ENCODE measurements around the gene RASEF. TPM values are rescaled to one million over a fixed set of nuclear protein-coding genes. Genes with fewer than 3 reads are reported as not detected.

The RASEF gene
- total and polyA plus RNA-seq, 8 donors = 6.6 to 26.7 (median 9.3) TPM

GRCh38 chr9:83071626-83072025 is 8.7 kb upstream of the RASEF start:
- ATAC-seq (no peak), DNase-seq (no peak)
- TF ChIP-seq CTCF (IDR thresholded peaks at IDR 0.05) = no peak
- Histone ChIP-seq H3K27me3 (no peaks in the 10 kb centered on the region), H3K4me1 (no peaks in the 10 kb centered on the region), H3K9me3 (no peaks in the 10 kb centered on the region), H3K4me3 (no peak overlapping the region), H3K27ac (no peak overlapping the region), H3K36me3 (no peaks in the 10 kb centered on the region)
- intact Hi-C loops (cut with DNase I) = no loop called here

- DNase-seq (no peak), ATAC-seq (no peak)
- Histone ChIP-seq H3K27ac (no peak overlapping the region), H3K4me1 (no peaks in the 10 kb centered on the region), H3K4me3 (no peak overlapping the region), H3K27me3 (peaks cover 0 to 6% of the 10 kb centered on the region in 2 donors), H3K9me3 (no peaks in the 10 kb centered on the region), H3K36me3 (no peaks in the 10 kb centered on the region)
- intact Hi-C loops (cut with DNase I) = no loop called here
- TF ChIP-seq CTCF (IDR thresholded peaks at IDR 0.05) = no peak
Observed at GRCh38 chr9:83070261-83070660, 7.3 kb upstream of the RASEF start.

GRCh38 chr9:83069651-83070050 is 6.7 kb upstream of the RASEF start:
- H3K4me1 ChIP-seq = no peaks in the 10 kb centered on the region
- H3K4me3 ChIP-seq = no peak overlapping the region
- intact Hi-C loops (cut with DNase I) = no loop called here
- no peak overlapping the region for H3K27ac ChIP-seq
- TF ChIP-seq CTCF (IDR thresholded peaks at IDR 0.05) = no peak
- no peaks in the 10 kb centered on the region for H3K36me3 ChIP-seq
- H3K9me3 ChIP-seq = no peaks in the 10 kb centered on the region
- peaks cover 0 to 13% of the 10 kb centered on the region in 2 donors for H3K27me3 ChIP-seq
- ATAC-seq (no peak), DNase-seq (no peak)

- ATAC-seq = no peak
Observed at GRCh38 chr9:83068414-83068813, 5.5 kb upstream of the RASEF start.

GRCh38 chr9:83067579-83067978 is 4.6 kb upstream of the RASEF start:
- no peak for TF ChIP-seq CTCF (IDR thresholded peaks at IDR 0.05)
- Histone ChIP-seq H3K4me3 (no peak overlapping the region), H3K27ac (no peak overlapping the region), H3K27me3 (peaks cover 9 to 33% of the 10 kb centered on the region in 2 donors), H3K36me3 (no peaks in the 10 kb centered on the region), H3K9me3 (no peaks in the 10 kb centered on the region), H3K4me1 (no peaks in the 10 kb centered on the region)
- DNase-seq = no peak
- no peak for ATAC-seq
- intact Hi-C loops (cut with DNase I) = no loop called here

More at GRCh38 chr9:83068414-83068813, 5.5 kb upstream of the RASEF start:
- Histone ChIP-seq H3K27ac (no peak overlapping the region), H3K4me1 (no peaks in the 10 kb centered on the region), H3K36me3 (no peaks in the 10 kb centered on the region), H3K9me3 (no peaks in the 10 kb centered on the region), H3K27me3 (peaks cover under 1 to 25% of the 10 kb centered on the region in 2 donors), H3K4me3 (no peak overlapping the region)
- no peak for TF ChIP-seq CTCF (IDR thresholded peaks at IDR 0.05)
- no peak for DNase-seq
- intact Hi-C loops (cut with DNase I) = no loop called here

Data from left lung (tissue), 10 donors.